ENCODE results near the gene HELZ. TPM values are rescaled to one million over a fixed set of nuclear protein-coding genes. Genes with fewer than 3 reads are reported as not detected.

Gene HELZ
- total RNA-seq, 2 donors from 2014 or later = 51.4 to 74.7 TPM

- H3K9ac ChIP-seq (ENCODE audit: extremely low read depth, low read length, poor library complexity, severe bottlenecking) = no peak overlapping the region
- peak overlapping the region; percentile 97 for H3K27ac Mint-ChIP-seq
- H3K4me1 Mint-ChIP-seq = peaks cover 26% of the 10 kb centered on the region
Observed at GRCh38 chr17:67247416-67247900, 2.5 kb upstream of the HELZ start.

GRCh38 chr17:67246653-67247415, 1.8 kb upstream of the HELZ start:
- Histone ChIP-seq H3K36me3 (ENCODE audit: control insufficient read depth, insufficient read depth, low read length) (no peaks in the 10 kb centered on the region), H3K9ac (ENCODE audit: extremely low read depth, low read length, poor library complexity, severe bottlenecking) (peak overlapping the region; percentile 98), H3K27me3 (ENCODE audit: control insufficient read depth, insufficient read depth, low read length, poor library complexity, severe bottlenecking) (no peaks in the 10 kb centered on the region), H3K4me1 (ENCODE audit: control insufficient read depth, insufficient read depth, low read length) (no peaks in the 10 kb centered on the region), H3K27ac (ENCODE audit: low read depth, low read length) (no peak overlapping the region), H3K4me3 (ENCODE audit: low read length) (peak overlapping the region; percentile 92), H3K9me3 (ENCODE audit: control insufficient read depth, low read length) (no peaks in the 10 kb centered on the region)
- Mint-ChIP-seq H3K4me1 (peaks cover 29% of the 10 kb centered on the region), H3K9me3 (no peaks in the 10 kb centered on the region), H3K36me3 (ENCODE audit: low read depth) (peaks cover 18% of the 10 kb centered on the region), H3K27ac (peak overlapping the region; percentile 97), H3K27me3 (ENCODE audit: insufficient read depth) (no peaks in the 10 kb centered on the region), H3K4me3 (peak overlapping the region; percentile 87)
- TF ChIP-seq, protein P1, sequence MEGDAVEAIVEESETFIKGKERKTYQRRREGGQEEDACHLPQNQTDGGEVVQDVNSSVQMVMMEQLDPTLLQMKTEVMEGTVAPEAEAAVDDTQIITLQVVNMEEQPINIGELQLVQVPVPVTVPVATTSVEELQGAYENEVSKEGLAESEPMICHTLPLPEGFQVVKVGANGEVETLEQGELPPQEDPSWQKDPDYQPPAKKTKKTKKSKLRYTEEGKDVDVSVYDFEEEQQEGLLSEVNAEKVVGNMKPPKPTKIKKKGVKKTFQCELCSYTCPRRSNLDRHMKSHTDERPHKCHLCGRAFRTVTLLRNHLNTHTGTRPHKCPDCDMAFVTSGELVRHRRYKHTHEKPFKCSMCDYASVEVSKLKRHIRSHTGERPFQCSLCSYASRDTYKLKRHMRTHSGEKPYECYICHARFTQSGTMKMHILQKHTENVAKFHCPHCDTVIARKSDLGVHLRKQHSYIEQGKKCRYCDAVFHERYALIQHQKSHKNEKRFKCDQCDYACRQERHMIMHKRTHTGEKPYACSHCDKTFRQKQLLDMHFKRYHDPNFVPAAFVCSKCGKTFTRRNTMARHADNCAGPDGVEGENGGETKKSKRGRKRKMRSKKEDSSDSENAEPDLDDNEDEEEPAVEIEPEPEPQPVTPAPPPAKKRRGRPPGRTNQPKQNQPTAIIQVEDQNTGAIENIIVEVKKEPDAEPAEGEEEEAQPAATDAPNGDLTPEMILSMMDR (conservative IDR thresholded peaks at IDR 0.05) = peak; percentile 59
- WGBS, 2 experiments (ENCODE audit: insufficient coverage in 1 of 2, insufficient read length in 1 of 2) = 18 to 27% methylated on average over 13 to 17 of the region's 17 CpGs
- DNase-seq = peak; percentile 94

More at GRCh38 chr17:67247416-67247900, 2.5 kb upstream of the HELZ start:
- Histone ChIP-seq H3K36me3 (ENCODE audit: control insufficient read depth, insufficient read depth, low read length) (no peaks in the 10 kb centered on the region), H3K27me3 (ENCODE audit: control insufficient read depth, insufficient read depth, low read length, poor library complexity, severe bottlenecking) (no peaks in the 10 kb centered on the region), H3K27ac (ENCODE audit: low read depth, low read length) (no peak overlapping the region), H3K4me3 (ENCODE audit: low read length) (peak overlapping the region; percentile 92), H3K9me3 (ENCODE audit: control insufficient read depth, low read length) (no peaks in the 10 kb centered on the region), H3K4me1 (ENCODE audit: control insufficient read depth, insufficient read depth, low read length) (no peaks in the 10 kb centered on the region)
- TF ChIP-seq, protein P1 (conservative IDR thresholded peaks at IDR 0.05) = no peak
- DNase-seq = no peak
- Mint-ChIP-seq H3K27me3 (ENCODE audit: insufficient read depth) (no peaks in the 10 kb centered on the region), H3K9me3 (no peaks in the 10 kb centered on the region), H3K4me3 (peak overlapping the region; percentile 87), H3K36me3 (ENCODE audit: low read depth) (peaks cover 16% of the 10 kb centered on the region)
- 97 to 100% methylated on average over 11 to 12 of the region's 12 CpGs for WGBS, 2 experiments (ENCODE audit: insufficient coverage in 1 of 2, insufficient read length in 1 of 2)

- WGBS, 2 experiments (ENCODE audit: insufficient coverage in 1 of 2, insufficient read length in 1 of 2) = 3 to 5% methylated on average over 8 of the region's 8 CpGs
Observed at GRCh38 chr17:67246403-67246652, 1.3 kb upstream of the HELZ start.

More at GRCh38 chr17:67246403-67246652, 1.3 kb upstream of the HELZ start:
- H3K36me3 Mint-ChIP-seq (ENCODE audit: low read depth) = peaks cover 23% of the 10 kb centered on the region
- peak overlapping the region; percentile 97 for H3K27ac Mint-ChIP-seq
- H3K4me3 Mint-ChIP-seq = peak overlapping the region; percentile 87
- no peaks in the 10 kb centered on the region for H3K27me3 ChIP-seq (ENCODE audit: control insufficient read depth, insufficient read depth, low read length, poor library complexity, severe bottlenecking)
- peak overlapping the region; percentile 98 for H3K9ac ChIP-seq (ENCODE audit: extremely low read depth, low read length, poor library complexity, severe bottlenecking)
- peaks cover 5% of the 10 kb centered on the region for H3K36me3 ChIP-seq (ENCODE audit: control insufficient read depth, insufficient read depth, low read length)
- TF ChIP-seq, protein P1 (conservative IDR thresholded peaks at IDR 0.05) = no peak
- no peak for DNase-seq
- H3K27me3 Mint-ChIP-seq (ENCODE audit: insufficient read depth) = no peaks in the 10 kb centered on the region
- no peaks in the 10 kb centered on the region for H3K9me3 ChIP-seq (ENCODE audit: control insufficient read depth, low read length)
- peaks cover 3% of the 10 kb centered on the region for H3K4me1 ChIP-seq (ENCODE audit: control insufficient read depth, insufficient read depth, low read length)
- H3K9me3 Mint-ChIP-seq = no peaks in the 10 kb centered on the region
- no peak overlapping the region for H3K27ac ChIP-seq (ENCODE audit: low read depth, low read length)
- peaks cover 34% of the 10 kb centered on the region for H3K4me1 Mint-ChIP-seq
- peak overlapping the region; percentile 92 for H3K4me3 ChIP-seq (ENCODE audit: low read length)

All from endodermal cell (in vitro differentiated cells).